ENCODE data around the gene ARHGAP24.

DNA sequence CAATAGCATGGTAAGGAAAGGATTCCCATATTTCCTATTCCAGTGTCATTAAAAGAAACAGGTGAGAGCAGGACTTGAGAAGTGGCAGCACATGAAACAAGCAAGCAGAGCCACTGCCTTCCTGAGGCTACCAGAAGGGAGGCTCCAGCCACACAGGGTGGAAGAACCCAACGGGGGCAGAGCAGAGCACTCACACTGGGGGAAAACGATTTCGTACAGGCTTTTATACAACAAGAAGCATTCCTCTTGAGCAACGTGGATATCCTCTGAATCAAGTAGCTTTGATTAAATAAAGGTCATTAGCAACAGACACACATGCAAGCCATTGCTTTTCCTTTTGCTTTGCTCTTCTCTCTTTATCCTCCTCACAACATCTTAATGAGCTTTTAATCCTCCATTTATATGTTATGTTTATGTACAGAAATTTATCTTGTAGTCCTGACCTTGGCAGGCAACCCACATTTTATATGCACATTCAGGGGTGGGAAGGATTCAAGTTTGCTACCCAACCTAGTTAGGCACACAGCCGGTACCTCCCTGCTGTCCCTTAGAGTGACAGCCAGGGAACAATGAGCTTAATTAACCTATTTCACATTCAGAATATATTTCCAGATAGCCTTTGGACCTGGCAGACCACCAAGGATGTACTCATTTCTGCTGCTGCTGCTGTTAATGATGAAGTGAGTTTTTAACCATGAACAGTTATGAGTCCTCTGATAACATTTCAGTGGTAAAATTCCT, 202.1 kb downstream of the ARHGAP24 start:
- TF ChIP-seq, protein P1, sequence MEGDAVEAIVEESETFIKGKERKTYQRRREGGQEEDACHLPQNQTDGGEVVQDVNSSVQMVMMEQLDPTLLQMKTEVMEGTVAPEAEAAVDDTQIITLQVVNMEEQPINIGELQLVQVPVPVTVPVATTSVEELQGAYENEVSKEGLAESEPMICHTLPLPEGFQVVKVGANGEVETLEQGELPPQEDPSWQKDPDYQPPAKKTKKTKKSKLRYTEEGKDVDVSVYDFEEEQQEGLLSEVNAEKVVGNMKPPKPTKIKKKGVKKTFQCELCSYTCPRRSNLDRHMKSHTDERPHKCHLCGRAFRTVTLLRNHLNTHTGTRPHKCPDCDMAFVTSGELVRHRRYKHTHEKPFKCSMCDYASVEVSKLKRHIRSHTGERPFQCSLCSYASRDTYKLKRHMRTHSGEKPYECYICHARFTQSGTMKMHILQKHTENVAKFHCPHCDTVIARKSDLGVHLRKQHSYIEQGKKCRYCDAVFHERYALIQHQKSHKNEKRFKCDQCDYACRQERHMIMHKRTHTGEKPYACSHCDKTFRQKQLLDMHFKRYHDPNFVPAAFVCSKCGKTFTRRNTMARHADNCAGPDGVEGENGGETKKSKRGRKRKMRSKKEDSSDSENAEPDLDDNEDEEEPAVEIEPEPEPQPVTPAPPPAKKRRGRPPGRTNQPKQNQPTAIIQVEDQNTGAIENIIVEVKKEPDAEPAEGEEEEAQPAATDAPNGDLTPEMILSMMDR (IDR thresholded peaks at IDR 0.05), result no peak
- TF ChIP-seq POLR2A (IDR thresholded peaks at IDR 0.05) (no peak), POLR2AphosphoS5 (IDR thresholded peaks at IDR 0.05) (no peak)

Data from breast epithelium (tissue), 3 donors.